Panc1 (cell line): ENCODE data around the gene OTOGL. TPM values are rescaled to one million over a fixed set of nuclear protein-coding genes. Genes with fewer than 3 reads are reported as not detected.

ENCODE experiments used
- ATAC-seq: fragments of 200-7000 bp; cut with Tn5 transposase; 2 replicates; pipeline ENCODE4 v1.9.1; 2020; ENCODE audit warnings: mild to moderate bottlenecking, moderate library complexity
- BruUV-seq: library from RNA; stranded (reverse); fragments of 400-500 nt; replicated peaks from 2 replicates; lab custom pipeline; 2021; lab: Mats Ljungman, UMichigan
- CTCF ChIA-PET: fragments of 300-600 bp; sonication (Branson Sonifier 250); formaldehyde crosslinking; loops from one replicate; lab custom pipeline; 2022; ENCODE audit warnings: antibody characterized with exemption; lab: Charles Lee
- POLR2A ChIA-PET: fragments of 300-600 bp; sonication (Branson Sonifier 250); formaldehyde crosslinking; loops from one replicate; lab custom pipeline; 2022; ENCODE audit warnings: antibody characterized with exemption; lab: Charles Lee
- DNase-seq: peaks from one replicate; pipeline ENCODE4 v3.0.0-alpha.2; 2010; ENCODE audit warnings: low read depth, low spot score
- H3K27ac ChIP-seq: 2 replicates; pipeline ENCODE4 v1.5.1; 2011; ENCODE audit warnings: mild to moderate bottlenecking, low read length, inconsistent platforms
- H3K27me3 ChIP-seq: fragments of 200-500 bp; sonication (Bioruptor generic); 2 replicates; pipeline ENCODE4 v1.6.0; 2014; ENCODE audit warnings: low read length, inconsistent platforms; ENCODE audit not compliant: control insufficient read depth, insufficient read depth
- H3K36me3 ChIP-seq: fragments of 200-500 bp; sonication (Bioruptor generic); 2 replicates; pipeline ENCODE4 v1.5.1; 2014; ENCODE audit warnings: inconsistent platforms, mild to moderate bottlenecking, low read length, moderate library complexity; ENCODE audit not compliant: control insufficient read depth, insufficient read depth
- H3K4me1 ChIP-seq: 2 replicates; pipeline ENCODE4 v1.5.1; 2011; ENCODE audit warnings: inconsistent platforms, mild to moderate bottlenecking, low read length, moderate library complexity; ENCODE audit not compliant: control insufficient read depth, insufficient read depth
- H3K4me3 ChIP-seq, 2 experiments: 2 replicates each; pipeline ENCODE4 v1.5.1; 2011 to 2012; ENCODE audit warnings: low read depth in 2 of 2, low read length in 2 of 2, mild to moderate bottlenecking in 2 of 2, inconsistent platforms in 1 of 2, moderate library complexity in 1 of 2
- H3K9me3 ChIP-seq: fragments of 200-500 bp; sonication (Bioruptor generic); 2 replicates; pipeline ENCODE4 v1.5.1; 2014; ENCODE audit warnings: low read depth, mild to moderate bottlenecking, inconsistent platforms, low read length, moderate library complexity; ENCODE audit not compliant: control insufficient read depth, insufficient read depth
- POLR2AphosphoS5 ChIP-seq: IDR thresholded peaks from 2 replicates; pipeline ENCODE4 v1.6.1; 2012; ENCODE audit warnings: mild to moderate bottlenecking, low read depth, low read length, moderate library complexity
- SIN3A ChIP-seq: IDR thresholded peaks from 2 replicates; pipeline ENCODE4 v1.6.1; 2012; ENCODE audit warnings: low read depth, mild to moderate bottlenecking, low read length, moderate library complexity, borderline replicate concordance; ENCODE audit not compliant: insufficient read depth
- TCF7L2 ChIP-seq: IDR thresholded peaks from 2 replicates; pipeline ENCODE4 v1.6.1; 2011; ENCODE audit warnings: mild to moderate bottlenecking, low read depth, low read length, inconsistent platforms
- in situ Hi-C: cut with HindIII; loops from 2 replicates; pipeline ENCODE4 v1.10.0; 2016; ENCODE audit warnings: low sequenced_read_pairs, low pct_unique_long_range_greater_than_20kb
- intact Hi-C: fragments of 100-400 bp; cut with micrococcal nuclease; formaldehyde crosslinking; loops from one replicate; pipeline ENCODE4 v1.10.0; 2022; ENCODE audit not compliant: unreplicated experiment
- total RNA-seq: library from RNA; stranded (reverse); gene quantifications from one replicate; pipeline ENCODE4 v1.2.1, GENCODE V29; 2021; ENCODE audit not compliant: unreplicated experiment
- TF ChIP-seq, protein P1 (sequence below): fragments of 450-650 bp; IDR thresholded peaks from 2 replicates; pipeline ENCODE4 v1.5.1; 2017; ENCODE audit warnings: mild to moderate bottlenecking
- TF ChIP-seq, protein P2 (sequence below), 2 experiments: IDR thresholded peaks; 2 replicates each; pipeline ENCODE4 v1.6.1; 2011 to 2012; ENCODE audit warnings: low read depth in 2 of 2, control low read depth in 1 of 2, low read length in 1 of 2, mild to moderate bottlenecking in 1 of 2, moderate library complexity in 1 of 2; ENCODE audit not compliant: insufficient read depth in 1 of 2

The OTOGL gene
- total RNA-seq, 1 experiment from 2014 or later = not detected

DNA sequence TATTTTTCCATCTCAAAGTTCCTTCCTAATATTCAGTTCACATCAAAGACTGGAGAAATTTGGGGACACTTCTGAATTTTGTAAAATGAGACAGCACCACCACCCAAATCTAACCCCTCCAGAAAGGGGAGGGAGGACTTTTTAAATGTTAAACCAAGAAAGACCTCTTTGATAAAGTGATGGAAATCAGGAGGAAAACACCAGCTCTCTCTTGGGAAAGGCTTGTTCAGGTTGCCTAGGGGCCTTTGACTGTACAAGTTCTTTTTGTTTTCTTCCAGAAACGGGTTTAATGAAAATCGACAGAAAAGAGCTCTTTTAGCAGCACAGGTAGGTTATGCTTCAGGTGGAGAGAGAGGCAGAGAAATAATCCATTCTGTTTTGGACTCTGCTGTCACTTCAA is 112.3 kb downstream of the OTOGL start:
- CTCF ChIA-PET = no interaction called here
- BruUV-seq = no TSS peak
- DNase-seq (no peak), ATAC-seq (no peak)
- TF ChIP-seq POLR2AphosphoS5 = no peak
- TF ChIP-seq, protein P1, sequence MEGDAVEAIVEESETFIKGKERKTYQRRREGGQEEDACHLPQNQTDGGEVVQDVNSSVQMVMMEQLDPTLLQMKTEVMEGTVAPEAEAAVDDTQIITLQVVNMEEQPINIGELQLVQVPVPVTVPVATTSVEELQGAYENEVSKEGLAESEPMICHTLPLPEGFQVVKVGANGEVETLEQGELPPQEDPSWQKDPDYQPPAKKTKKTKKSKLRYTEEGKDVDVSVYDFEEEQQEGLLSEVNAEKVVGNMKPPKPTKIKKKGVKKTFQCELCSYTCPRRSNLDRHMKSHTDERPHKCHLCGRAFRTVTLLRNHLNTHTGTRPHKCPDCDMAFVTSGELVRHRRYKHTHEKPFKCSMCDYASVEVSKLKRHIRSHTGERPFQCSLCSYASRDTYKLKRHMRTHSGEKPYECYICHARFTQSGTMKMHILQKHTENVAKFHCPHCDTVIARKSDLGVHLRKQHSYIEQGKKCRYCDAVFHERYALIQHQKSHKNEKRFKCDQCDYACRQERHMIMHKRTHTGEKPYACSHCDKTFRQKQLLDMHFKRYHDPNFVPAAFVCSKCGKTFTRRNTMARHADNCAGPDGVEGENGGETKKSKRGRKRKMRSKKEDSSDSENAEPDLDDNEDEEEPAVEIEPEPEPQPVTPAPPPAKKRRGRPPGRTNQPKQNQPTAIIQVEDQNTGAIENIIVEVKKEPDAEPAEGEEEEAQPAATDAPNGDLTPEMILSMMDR = no peak
- TF ChIP-seq TCF7L2 = no peak
- TF ChIP-seq SIN3A = no peak
- TF ChIP-seq, protein P2, sequence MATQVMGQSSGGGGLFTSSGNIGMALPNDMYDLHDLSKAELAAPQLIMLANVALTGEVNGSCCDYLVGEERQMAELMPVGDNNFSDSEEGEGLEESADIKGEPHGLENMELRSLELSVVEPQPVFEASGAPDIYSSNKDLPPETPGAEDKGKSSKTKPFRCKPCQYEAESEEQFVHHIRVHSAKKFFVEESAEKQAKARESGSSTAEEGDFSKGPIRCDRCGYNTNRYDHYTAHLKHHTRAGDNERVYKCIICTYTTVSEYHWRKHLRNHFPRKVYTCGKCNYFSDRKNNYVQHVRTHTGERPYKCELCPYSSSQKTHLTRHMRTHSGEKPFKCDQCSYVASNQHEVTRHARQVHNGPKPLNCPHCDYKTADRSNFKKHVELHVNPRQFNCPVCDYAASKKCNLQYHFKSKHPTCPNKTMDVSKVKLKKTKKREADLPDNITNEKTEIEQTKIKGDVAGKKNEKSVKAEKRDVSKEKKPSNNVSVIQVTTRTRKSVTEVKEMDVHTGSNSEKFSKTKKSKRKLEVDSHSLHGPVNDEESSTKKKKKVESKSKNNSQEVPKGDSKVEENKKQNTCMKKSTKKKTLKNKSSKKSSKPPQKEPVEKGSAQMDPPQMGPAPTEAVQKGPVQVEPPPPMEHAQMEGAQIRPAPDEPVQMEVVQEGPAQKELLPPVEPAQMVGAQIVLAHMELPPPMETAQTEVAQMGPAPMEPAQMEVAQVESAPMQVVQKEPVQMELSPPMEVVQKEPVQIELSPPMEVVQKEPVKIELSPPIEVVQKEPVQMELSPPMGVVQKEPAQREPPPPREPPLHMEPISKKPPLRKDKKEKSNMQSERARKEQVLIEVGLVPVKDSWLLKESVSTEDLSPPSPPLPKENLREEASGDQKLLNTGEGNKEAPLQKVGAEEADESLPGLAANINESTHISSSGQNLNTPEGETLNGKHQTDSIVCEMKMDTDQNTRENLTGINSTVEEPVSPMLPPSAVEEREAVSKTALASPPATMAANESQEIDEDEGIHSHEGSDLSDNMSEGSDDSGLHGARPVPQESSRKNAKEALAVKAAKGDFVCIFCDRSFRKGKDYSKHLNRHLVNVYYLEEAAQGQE (IDR thresholded peaks at IDR 0.05; ENCODE audit: insufficient read depth in 1 of 2, low read depth in 2 of 2, low read length in 1 of 2) = no peak
- H3K4me1 ChIP-seq = no peaks in the 10 kb centered on the region
- POLR2A ChIA-PET = no interaction called here
- no peaks in the 10 kb centered on the region for H3K36me3 ChIP-seq
- no peak overlapping the region for H3K27ac ChIP-seq
- in situ Hi-C loops = no loop called here
- H3K4me3 ChIP-seq = no peak overlapping the region
- no peaks in the 10 kb centered on the region for H3K27me3 ChIP-seq
- intact Hi-C loops = no loop called here
- H3K9me3 ChIP-seq = no peaks in the 10 kb centered on the region

DNA sequence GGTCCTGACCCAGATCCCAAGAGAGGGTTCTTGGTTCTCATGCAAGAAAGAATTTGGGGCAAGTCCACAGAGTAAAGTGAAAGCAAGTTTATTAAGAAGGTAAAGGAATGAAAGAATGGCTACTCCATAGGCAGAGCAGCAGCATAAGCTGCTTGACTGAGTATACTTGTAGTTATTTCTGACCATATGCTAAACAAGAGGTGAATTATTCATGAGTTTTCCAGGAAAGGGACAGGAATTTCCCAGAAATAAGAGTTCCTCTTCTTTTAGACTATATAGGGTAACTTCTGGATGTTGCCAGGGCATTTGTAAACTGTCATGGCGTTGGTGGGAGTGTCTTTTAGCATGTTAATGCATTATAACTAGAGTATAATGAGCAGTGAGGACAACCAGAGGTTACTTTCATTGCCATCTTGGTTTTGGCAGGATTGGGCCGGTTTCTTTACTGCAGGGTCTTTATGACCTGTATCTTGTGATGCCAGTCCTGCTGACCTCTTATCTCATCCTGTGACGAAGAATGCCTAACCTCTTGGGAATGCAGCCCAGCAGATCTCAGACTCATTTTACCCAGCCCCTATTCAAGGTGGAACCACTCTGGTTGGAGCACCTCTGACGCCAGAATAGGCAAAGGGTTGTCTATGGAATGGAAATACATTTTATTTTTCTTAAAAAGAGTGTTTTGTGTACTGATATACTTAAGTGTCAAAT is 113.8 kb downstream of the OTOGL start:
- TF ChIP-seq POLR2AphosphoS5 = no peak
- TF ChIP-seq TCF7L2 = no peak
- TF ChIP-seq, protein P1 = no peak
- TF ChIP-seq, protein P2 (IDR thresholded peaks at IDR 0.05; ENCODE audit: insufficient read depth in 1 of 2, low read depth in 2 of 2, low read length in 1 of 2) = no peak
- no peak for TF ChIP-seq SIN3A
- no peaks in the 10 kb centered on the region for H3K4me1 ChIP-seq
- no peaks in the 10 kb centered on the region for H3K36me3 ChIP-seq
- no peaks in the 10 kb centered on the region for H3K27me3 ChIP-seq
- no peaks in the 10 kb centered on the region for H3K9me3 ChIP-seq
- intact Hi-C loops (no loop called here), in situ Hi-C loops (no loop called here)
- POLR2A ChIA-PET = no interaction called here
- H3K27ac ChIP-seq = no peak overlapping the region
- no peak overlapping the region for H3K4me3 ChIP-seq
- DNase-seq (no peak), ATAC-seq (no peak)
- no TSS peak for BruUV-seq
- CTCF ChIA-PET = no interaction called here
